Activated CD8-positive, alpha-beta memory T cell treated with anti-CD3 and anti-CD28 coated beads for 1 hour (primary cell): ENCODE measurements around the gene VSTM2A.
"Not testable (repeated sequence)": the region's sequence is repeated elsewhere in the genome, so short reads cannot be mapped to it uniquely, and the experiment has no call there.

Experiments used
- DNase-seq, 2 donors: peaks; one replicate each; pipeline ENCODE4 v3.0.0-alpha.2; 2020; ENCODE audit warnings: low read depth in 1 of 2; ENCODE audit errors: extremely low read depth in 1 of 2

Gene VSTM2A, protein sequence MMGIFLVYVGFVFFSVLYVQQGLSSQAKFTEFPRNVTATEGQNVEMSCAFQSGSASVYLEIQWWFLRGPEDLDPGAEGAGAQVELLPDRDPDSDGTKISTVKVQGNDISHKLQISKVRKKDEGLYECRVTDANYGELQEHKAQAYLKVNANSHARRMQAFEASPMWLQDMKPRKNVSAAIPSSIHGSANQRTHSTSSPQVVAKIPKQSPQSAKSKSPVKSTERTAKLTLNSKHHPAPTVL

DNA sequence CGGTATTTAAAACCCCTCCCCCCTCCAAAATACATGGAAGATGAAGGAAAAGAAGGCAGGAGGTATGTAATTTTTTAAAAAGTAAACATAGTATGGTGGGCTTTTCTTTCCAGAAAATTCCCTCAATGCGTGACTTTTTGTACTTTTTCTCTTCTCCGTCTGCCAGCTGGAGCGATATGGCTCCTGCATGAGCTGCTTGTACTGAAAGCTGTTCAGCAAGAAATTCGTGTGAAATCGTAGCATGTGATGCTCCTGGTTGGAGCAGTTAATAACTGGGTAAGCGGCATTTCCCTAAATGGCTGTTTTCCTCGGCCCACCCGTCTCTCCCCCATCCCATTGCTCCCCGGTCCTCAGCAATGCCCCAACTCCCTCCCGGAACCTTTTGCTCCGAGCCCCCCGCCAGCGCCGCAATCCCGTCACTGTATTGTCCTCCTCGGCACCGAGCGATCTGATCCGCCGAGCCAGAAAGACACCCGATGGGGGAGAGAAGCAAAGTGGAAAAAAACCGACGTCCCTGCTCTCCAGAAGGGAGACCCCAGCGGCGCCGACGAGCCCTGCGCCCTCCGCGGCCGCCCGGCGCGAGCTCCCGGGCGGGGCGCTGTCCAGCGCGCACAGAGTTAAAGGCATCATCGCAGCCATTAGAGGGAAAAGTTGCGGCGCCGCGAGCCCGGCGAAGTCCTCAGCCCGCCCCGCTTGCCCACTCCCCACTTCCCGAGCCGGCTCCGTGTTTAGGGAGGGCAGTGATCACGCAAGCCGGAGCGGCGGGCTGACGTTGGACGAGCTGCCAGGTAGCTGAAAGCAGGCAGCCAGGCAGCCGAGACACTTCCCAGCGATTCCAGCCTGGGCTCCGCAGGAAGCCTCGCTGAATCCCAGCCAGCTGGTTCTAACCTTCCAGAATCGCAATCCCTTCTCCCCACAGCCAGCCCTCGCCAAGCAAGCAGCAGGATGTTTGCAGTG is at the start of gene VSTM2A:
TSS of gene VSTM2A (plus strand) at position 707 of the 957 bp plus-strand sequence. CDS start 356 bp downstream, outside the sequence.
- no peak for DNase-seq

DNA sequence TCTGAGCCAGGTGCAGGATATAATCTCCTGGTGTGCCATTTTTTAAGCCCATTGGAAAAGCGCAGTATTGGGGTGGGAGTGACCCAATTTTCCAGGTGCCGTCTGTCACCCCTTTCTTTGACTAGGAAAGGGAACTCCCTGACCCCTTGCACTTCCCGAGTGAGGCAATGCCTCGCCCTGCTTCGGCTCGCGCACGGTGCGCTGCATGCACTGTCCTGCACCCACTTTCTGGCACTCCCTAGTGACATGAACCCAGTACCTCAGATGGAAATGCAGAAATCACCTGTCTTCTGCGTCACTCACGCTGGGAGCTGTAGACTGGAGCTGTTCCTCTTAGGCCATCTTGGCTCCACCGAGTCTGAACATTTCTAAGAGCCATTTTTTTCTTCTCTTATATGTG is 37.6 kb upstream of the VSTM2A start:
- not testable (repeated sequence) for DNase-seq

DNA sequence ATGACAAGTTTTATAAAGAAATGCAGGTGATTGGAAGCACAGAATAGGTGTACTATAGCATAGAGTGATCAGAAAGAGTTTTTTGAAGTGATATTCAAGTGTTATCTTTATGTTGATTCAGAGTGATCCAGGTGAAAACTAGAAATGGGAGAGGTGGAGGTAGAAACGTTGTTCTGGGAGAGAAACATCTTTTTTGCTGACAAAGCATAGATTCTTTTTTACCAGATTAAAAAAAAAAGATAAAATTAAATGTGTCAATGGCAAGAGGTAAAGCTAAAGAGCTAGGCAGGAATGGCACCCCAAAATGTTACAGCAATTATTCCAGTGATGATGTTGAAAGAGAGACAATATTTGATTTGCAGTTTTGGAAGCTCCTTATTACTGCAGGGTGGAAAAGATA is 12.6 kb upstream of the VSTM2A start:
- DNase-seq, result no peak

DNA sequence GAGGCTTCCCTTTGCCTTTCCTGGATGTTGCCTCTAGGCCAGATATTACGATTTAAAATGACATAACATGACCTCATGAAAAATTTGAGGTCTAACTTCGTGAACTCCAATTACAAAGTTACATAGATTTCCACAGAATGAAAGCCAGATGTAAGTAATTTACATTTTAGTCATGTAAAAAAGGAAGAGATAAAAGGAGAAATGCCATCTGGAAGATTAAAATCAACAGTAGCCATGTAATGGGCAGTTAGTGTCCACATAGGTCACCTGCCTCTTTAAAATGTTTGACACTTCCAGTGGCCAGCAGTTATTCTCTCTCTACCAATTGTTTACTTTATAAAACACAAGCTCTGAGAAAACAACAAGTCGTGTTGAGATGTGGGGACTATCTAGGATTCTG is 4.1 kb upstream of the VSTM2A start:
- no peak for DNase-seq

DNA sequence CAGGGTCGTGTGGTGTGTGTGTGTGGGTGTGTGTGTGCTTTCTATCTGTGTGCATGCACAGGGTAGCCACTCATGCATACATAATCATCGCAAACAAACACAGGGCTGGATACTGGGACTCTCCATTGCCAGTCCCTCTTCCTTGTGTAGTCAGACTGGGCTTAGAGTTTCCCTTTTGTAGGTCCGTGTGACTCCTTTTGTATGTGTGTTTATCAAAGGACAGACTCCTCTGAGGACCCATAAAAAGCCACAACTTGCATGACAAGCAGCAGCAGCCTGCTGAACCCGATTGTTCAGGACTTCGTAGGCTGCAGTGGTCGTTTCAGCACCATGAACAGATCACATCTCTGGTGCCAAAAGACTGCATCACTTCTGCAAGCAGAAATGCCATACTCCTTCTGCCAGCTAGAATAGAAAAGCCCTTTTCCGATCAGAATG is 895 bp downstream of the VSTM2A start:
- no peak for DNase-seq

DNA sequence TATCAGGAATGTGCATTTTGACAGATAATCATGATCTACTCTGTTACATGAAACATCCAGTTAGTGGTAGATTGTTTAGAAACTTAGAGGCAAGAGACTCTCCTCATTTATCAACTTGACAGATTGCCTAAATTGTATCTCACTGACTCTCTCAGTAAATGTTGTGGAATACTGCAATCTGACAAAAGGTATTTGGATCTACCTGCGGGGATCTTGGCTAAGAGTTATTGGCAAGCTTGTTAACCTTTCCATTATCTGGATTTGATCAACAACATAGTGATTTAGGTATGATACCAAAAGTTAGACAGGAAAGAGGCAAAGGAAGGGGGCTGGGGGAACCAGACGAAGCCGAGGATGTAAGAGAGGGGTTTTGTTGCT is 2.0 kb downstream of the VSTM2A start:
- DNase-seq, result no peak

DNA sequence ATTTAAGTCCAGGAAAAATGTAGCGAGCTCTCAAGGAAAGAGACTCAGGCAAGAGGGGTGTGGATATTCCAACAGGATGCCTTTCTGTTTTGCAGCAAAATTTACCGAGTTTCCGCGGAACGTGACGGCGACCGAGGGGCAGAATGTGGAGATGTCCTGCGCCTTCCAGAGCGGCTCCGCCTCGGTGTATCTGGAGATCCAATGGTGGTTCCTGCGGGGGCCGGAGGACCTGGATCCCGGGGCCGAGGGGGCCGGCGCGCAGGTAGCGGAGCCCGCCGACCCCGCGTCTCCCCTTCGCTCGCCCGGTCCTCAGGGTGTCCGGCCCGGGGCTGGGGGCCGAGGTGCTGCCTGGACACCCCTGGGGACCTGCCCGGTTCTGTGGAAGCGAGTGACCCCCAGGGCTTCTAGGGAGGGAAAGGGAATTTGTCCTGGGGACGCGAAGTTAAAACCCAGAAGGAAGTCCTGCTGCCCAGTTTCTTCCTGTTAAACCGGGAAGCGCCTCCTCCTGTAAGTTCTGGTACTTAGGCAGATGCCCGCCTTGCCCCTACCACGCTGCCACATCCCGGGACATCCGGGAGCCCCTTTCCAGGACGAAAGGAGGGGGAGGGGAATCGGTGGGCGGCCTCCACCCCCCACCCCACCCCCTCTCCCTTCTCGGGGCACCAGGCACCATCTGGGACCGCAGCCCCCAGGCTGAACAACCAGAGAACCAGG is 2.5 kb downstream of the VSTM2A start:
- DNase-seq, result no peak

DNA sequence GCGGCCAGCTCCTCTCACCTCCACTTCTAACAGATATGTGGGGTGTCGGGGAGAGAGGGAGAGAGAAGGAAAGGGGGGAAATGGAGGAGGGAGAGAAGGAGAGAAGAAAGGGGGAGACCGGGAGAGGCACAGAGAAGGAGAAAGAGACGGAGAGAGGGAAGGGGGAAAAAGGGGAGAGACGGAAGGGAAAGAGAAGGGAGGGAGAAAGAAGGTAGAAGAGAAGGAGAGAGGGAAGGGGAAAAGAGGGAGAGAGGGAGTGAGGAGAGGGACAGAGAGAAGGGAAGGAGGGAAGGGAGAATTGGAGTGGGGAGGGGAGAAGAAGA is 3.0 kb downstream of the VSTM2A start:
- no peak for DNase-seq

DNA sequence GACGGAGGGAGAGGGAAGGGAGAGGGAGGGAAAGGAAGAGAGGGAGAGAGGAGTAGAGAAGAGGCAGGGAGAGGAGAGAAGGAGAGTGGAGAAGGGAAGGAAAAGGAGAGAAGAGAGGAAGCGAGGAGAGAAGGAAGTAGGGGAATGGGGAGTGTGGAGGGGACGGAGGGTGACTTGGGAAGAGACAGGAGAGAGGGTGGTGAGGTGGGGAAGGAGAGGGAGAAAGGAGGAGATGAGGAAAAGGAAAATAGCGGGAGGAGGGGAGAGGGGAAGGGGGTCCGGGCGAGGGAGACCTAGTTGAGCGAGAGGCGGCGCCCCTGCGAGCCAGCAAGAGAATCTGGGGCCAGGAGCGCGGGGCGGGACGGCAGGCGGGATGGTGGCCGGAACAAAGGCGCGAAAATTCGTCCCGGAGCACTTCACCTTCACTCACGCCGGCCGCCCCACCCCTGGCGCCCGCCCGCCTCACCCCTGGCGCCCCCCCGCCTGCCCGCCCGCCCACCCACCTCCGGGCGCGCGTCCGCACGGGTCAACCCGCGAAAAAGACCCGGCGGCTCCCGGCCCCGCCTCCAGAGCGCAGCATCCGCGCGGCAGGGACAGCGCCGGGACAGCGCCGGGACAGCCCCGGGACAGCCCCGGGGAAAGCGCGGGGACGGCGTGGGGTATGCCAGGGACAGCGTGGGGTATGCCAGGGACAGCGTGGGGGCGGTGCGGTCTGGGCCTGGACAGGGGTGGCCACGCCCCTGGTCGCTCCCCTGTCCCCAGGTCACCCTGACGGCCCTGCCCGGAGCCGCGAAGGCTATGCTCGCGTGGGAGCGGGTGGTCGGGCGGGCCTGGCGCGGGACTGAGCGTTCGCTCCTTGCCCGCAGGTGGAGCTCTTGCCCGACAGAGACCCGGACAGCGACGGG is 4.2 kb downstream of the VSTM2A start:
- DNase-seq, result no peak

DNA sequence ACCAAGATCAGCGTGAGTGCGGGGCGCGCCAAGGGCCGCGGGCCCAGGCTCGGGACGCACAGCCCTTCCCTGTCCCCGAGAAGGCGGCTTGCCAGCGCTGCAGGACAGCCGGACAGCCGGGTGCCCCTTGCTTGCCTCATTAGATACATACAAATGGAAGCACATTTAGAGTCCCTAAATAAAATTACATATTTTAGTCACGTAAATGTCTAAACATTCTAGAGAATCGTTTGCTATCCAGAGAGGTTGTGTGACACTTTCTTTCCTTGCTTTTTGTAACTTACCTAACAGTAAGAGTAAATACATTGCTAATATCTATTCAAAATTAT is 4.8 kb downstream of the VSTM2A start:
- DNase-seq, result no peak

DNA sequence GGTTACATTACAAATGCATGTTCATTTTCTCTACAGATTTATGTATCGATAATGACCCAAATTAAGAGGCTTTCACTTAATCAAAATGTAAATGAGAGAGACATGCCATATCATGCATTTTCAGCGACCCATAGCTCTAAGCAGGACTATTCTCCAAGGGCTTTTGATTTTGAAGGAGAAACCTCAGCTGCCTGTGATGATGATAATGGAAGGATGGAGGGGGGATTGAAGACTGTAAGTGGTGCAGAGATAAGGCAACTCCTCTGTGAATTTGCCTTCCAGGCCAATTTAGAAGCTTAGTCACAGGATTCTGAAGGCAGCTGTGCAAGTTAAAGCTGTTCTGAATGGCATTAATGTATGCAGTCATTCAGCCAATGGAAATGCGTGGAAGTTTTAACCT is 8.3 kb downstream of the VSTM2A start:
- DNase-seq, result no peak

DNA sequence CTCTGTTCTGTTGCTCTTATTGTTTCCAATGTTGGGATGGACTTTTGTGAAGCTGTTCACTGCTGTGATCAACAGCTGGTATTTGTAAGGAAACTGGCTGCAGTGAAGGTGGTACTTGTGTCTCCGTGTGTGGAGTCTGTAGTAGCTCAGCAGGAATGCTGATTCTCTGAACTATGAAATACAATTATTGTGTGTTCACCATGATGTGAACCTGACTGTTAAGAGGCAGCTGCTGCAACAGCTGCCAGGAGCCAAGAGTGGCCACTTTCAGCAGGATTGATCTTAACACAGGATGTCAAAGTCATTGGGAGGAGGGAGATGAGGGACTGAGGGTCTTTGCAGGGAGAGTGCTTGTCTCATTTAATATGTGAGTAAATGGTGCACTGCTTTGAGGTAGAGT is 13.9 kb downstream of the VSTM2A start:
- DNase-seq, result no peak

DNA sequence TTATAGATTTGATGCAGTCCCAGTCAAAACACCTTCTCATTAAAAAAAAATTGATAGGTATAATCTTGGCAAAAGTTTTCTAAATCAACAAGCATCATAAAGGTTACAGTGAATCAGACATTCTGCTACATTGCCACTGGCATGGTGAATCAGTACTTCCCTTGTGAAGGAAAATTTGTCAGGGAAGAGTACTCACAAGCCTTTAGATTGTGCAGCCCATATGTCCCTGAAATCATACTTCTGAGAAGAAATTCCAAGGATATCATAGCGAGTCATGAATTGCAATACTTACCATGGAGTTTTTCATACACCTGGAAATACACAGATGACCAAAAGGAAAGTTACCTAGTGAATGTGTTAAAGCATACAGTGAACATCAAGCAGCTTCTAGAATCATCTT is 17.2 kb downstream of the VSTM2A start:
- no peak for DNase-seq

DNA sequence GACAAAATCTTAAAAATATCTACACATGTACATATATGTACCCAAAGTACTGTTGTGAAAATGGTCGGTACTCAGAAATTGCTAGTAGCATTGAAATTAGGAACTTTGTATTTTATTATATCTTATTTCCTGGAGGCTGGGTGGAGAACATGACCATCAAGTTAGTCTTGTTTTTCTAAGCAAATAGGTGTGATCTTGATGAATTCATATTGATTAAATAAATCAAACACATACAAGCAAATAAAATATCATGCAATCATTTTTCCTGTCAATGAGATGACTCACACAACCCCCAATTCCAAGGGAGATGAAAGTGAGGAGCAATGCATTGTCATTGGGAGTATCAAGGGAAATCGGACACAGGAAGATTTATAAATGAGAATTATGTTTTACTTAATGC is 18.0 kb downstream of the VSTM2A start:
- DNase-seq, result no peak

DNA sequence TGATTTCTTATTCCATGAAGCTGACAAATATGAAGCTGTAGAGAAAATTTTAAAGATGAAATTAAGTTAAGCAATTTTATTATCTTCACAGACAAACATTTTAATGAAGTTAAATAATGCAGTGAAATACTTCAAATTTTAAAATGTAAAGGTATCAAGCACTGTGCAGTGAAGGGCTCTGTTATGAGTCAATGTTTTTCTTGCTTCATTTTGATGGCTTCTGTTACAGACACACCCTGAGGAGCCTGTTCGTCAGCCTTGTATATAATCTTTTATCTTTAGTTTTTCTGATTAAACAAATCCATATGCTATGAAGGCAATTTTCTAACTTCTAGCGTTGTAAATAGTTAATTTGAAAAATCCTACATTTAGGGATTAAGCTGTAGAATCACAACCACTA is 18.5 kb downstream of the VSTM2A start:
- no peak for DNase-seq

DNA sequence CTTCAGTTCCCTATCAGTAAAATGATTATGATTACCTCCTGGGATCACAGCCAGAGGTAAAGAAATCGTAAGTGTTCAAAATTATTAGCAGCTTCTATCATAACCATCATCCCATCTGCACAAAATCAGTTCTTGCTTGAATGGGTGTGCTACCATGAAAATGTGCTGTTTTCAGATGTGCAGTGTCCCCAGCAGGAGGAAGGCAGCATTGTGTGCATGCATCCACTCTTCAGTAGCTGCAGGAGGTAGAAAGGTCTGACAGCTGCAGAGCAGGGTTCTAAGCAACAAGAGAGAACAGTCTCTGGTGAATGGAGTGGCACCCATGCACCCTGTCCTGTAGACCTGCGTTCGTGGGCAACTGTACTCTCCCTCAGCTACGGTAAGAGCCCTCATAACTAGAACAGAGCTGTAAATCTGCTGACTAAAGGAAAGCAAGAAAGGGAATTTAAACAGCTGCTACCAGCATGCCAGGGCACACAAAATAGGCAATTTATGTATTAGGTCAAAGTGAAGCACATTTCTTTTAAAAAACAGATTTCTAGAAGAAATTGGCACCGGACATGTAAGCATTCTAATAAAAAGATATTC is 21.2 kb downstream of the VSTM2A start:
- no peak for DNase-seq

DNA sequence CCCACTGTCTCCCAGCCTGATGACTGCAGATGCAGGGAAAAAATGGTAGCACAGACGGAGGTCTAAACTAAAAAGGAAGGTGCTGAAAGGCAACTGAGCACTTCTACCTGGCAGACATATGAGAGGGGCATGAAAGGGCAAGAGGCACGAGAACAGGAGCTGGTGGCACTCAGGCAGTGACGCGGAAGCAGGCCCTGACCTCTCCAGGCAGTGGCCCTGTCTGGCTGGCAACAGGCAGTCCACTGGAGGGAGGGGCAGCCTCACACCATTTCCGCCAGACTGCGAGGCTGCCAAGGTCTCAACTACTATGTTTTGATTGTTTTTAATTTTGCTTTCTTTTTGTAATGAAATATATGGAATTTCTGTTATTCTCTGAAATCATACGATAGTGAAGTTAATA is 23.3 kb downstream of the VSTM2A start:
- DNase-seq, result no peak

DNA sequence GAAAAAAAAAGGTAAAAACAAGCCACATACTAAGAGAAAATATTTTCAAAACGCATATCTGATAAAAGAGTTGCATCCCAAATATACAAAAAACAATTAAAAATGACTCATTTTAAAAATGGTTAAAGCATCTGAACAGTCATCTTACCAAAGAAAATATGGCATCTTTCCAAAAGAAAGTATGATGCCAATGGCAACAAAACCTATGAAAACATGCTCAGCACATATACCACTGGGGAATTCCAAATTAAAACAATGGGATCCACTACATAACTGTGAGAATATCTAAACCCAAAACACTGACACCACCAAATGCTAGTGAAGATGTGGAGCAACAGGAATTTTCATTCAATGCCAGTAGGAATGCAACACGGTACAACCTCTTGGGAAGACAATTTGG is 39.3 kb downstream of the VSTM2A start:
- DNase-seq, result no peak

DNA sequence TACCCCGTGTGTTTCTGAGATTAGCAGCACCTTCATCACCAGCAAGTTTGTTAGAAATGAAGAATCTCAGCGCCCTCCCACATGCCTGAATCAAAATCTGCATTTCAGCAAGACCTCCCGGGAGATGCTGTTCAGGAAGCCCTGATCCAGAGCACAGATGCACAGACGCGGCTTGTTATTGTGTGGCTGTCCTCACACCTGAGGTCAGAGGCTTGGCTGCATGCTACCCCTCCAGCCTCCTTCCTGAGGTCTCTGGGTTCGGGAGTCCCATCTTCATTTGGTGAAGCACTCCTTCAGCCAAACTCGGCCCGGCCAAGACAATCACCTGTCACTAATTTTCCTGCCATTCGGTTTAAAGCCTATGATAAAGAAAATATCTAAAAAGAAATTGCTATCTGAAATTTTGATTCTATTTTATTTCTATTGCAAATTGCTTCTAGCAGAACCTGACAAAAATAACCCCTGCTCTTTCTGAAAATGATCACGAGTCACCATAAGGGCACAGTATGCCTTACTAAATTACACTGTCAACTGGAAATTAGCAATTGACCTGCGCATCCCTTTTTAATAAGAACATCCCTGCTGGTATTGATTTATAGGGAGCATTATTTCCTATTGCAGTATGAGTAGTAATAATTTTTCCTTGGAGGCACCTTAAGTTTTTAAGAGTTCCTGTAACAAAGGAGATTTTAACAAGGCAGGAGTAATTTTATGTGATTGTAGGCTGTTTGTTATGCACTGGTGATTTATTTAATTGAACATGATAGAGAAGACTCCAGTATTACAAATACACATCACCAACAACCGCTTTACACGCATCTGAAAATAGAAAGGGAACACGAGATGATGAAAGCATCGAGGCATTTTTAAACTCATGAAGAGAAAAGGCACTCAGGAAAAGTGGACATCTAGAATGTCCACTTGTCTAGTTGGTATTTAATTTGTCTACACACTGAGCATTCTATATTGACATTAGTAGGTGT is 49.5 kb downstream of the VSTM2A start:
- DNase-seq, result no peak
